Karpas-422 (cell line): Measurements from ENCODE around the gene GPRIN3. TPM values are rescaled to one million over a fixed set of nuclear protein-coding genes. Genes with fewer than 3 reads are reported as not detected.

Source experiments
- DNase-seq: peaks from one replicate; pipeline ENCODE4 v3.0.0-alpha.2; 2015
- H2AFZ ChIP-seq: fragments of 200-600 bp; sonication (generic); 2 replicates; pipeline ENCODE4 v1.6.1; 2014; ENCODE audit warnings: antibody characterized with exemption, low read length, mixed read lengths
- H3K27ac ChIP-seq: fragments of 200-600 bp; sonication (generic); 2 replicates; pipeline ENCODE4 v1.5.1; 2014; ENCODE audit warnings: mild to moderate bottlenecking, low read length, moderate library complexity
- H3K27me3 ChIP-seq: fragments of 200-600 bp; sonication (generic); 2 replicates; pipeline ENCODE4 v1.6.1; 2014; ENCODE audit warnings: low read length, mixed read lengths
- H3K36me3 ChIP-seq: fragments of 200-600 bp; sonication (generic); 2 replicates; pipeline ENCODE4 v1.6.1; 2014; ENCODE audit warnings: low read length, mixed read lengths; ENCODE audit not compliant: insufficient read depth
- H3K4me1 ChIP-seq: fragments of 200-600 bp; sonication (generic); 2 replicates; pipeline ENCODE4 v1.6.1; 2014; ENCODE audit warnings: mild to moderate bottlenecking, low read length, mixed read lengths
- H3K4me2 ChIP-seq: fragments of 200-600 bp; sonication (generic); 2 replicates; pipeline ENCODE4 v1.6.1; 2014; ENCODE audit warnings: low read length, low read depth, mild to moderate bottlenecking; ENCODE audit not compliant: poor library complexity, severe bottlenecking
- H3K4me3 ChIP-seq: fragments of 200-600 bp; sonication (generic); 2 replicates; pipeline ENCODE4 v1.5.1; 2014; ENCODE audit warnings: mild to moderate bottlenecking, antibody characterized with exemption, low read length, mixed read lengths
- H3K79me2 ChIP-seq: fragments of 200-600 bp; sonication (generic); 2 replicates; pipeline ENCODE4 v1.6.1; 2014; ENCODE audit warnings: mild to moderate bottlenecking, low read length, mixed read lengths
- H3K9ac ChIP-seq: fragments of 200-600 bp; sonication (generic); 2 replicates; pipeline ENCODE4 v1.6.0; 2014; ENCODE audit warnings: low read length
- H3K9me2 ChIP-seq: fragments of 200-600 bp; sonication (generic), shearing (Covaris generic); replicated peaks from 2 replicates; pipeline ENCODE4 v1.6.0; 2014; ENCODE audit warnings: mild to moderate bottlenecking, low read length, moderate library complexity; ENCODE audit not compliant: insufficient read depth
- H3K9me3 ChIP-seq: fragments of 300-700, 200-600 bp; sonication (generic); 2 replicates; pipeline ENCODE4 v1.6.1; 2014; ENCODE audit warnings: low read length, mixed read lengths
- H4K20me1 ChIP-seq: fragments of 200-600 bp; sonication (generic); 2 replicates; pipeline ENCODE4 v1.6.1; 2014; ENCODE audit warnings: mild to moderate bottlenecking, antibody characterized with exemption, low read length, low read depth; ENCODE audit not compliant: insufficient read depth
- total RNA-seq: library from RNA; depleted of rRNA; stranded (reverse); fragments of >200 nt; shearing (Covaris generic); gene quantifications from 2 replicates; pipeline ENCODE4 v1.2.3, GENCODE V29; 2014; ENCODE audit warnings: low replicate concordance; rRNA removed

GPRIN3 gene
- total RNA-seq, 1 experiment from 2014 or later, result 0.63 TPM

DNA sequence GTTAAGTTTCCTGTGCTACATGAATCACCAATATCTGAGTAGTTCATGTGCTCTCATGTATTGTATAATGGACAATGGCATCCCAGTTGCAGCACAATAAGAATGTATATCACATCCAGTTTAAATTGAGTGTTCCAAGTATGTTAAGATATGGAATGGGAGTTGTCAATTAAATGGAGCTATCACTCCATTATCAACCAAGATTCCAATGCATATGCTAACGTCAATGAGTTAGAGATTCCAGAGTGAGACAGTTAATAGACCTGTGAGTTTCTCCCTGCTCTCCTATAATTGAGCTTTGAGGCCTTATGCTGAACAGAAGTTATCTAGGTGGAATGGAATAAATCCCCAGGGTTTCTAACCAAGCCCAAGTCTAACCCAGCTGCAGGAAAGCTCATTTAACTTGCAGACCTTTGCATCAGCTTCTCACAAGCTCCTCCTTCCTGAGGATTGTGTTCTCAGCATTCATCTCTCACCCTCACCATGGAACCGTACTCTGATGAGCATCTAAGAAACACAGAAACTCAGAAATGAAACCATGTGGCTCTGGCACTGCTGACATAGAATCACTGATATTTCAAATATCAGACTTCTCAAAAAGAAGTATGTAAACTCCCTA, 111.4 kb downstream of the GPRIN3 start:
- no peaks in the 10 kb centered on the region for H4K20me1 ChIP-seq
- no peak overlapping the region for H3K4me2 ChIP-seq
- H3K27me3 ChIP-seq, result no peaks in the 10 kb centered on the region
- no peak overlapping the region for H2AFZ ChIP-seq
- H3K9ac ChIP-seq, result no peak overlapping the region
- H3K36me3 ChIP-seq, result no peaks in the 10 kb centered on the region
- no peaks in the 10 kb centered on the region for H3K4me1 ChIP-seq
- no peak for DNase-seq
- H3K79me2 ChIP-seq, result no peaks in the 10 kb centered on the region
- H3K9me2 ChIP-seq, result no peaks in the 10 kb centered on the region
- no peak overlapping the region for H3K4me3 ChIP-seq
- no peak overlapping the region for H3K27ac ChIP-seq
- no peaks in the 10 kb centered on the region for H3K9me3 ChIP-seq

GRCh38 chr4:89193843-89194242, 113.8 kb downstream of the GPRIN3 start:
- no peak overlapping the region for H3K9ac ChIP-seq
- H3K27me3 ChIP-seq, result no peaks in the 10 kb centered on the region
- H4K20me1 ChIP-seq, result no peaks in the 10 kb centered on the region
- H3K9me2 ChIP-seq, result no peaks in the 10 kb centered on the region
- H3K36me3 ChIP-seq, result no peaks in the 10 kb centered on the region
- H2AFZ ChIP-seq, result no peak overlapping the region
- no peak for DNase-seq
- H3K9me3 ChIP-seq, result no peaks in the 10 kb centered on the region
- H3K27ac ChIP-seq, result no peak overlapping the region
- H3K4me3 ChIP-seq, result no peak overlapping the region
- no peaks in the 10 kb centered on the region for H3K79me2 ChIP-seq
- H3K4me2 ChIP-seq, result no peak overlapping the region
- H3K4me1 ChIP-seq, result no peaks in the 10 kb centered on the region

Other genes with a start within 250 kb of the GPRIN3 start
- gene TIGD2, start 196.3 kb downstream of the GPRIN3 start, total RNA-seq, result 4.4 and 7.2 TPM in 2 replicates